ENCODE results near the gene PIK3R1.

The PIK3R1 gene

GRCh38 chr5:68333649-68334552 is 118.3 kb downstream of the PIK3R1 start:
- no peak for DNase-seq (ENCODE audit: low read depth)

GRCh38 chr5:68334553-68334886 is 119.0 kb downstream of the PIK3R1 start:
- H3K4me3 ChIP-seq (ENCODE audit: low read depth, low read length), result no peak overlapping the region
- no peak for TF ChIP-seq CTCF (IDR thresholded peaks at IDR 0.05; ENCODE audit: insufficient read depth, low read depth, low read length, missing control alignments)
- DNase-seq (ENCODE audit: low read depth), result no peak

More at GRCh38 chr5:68333649-68334552, 118.3 kb downstream of the PIK3R1 start:
- no peak for TF ChIP-seq CTCF (IDR thresholded peaks at IDR 0.05; ENCODE audit: insufficient read depth, low read depth, low read length, missing control alignments)
- no peak overlapping the region for H3K4me3 ChIP-seq (ENCODE audit: low read depth, low read length)

- no peak for TF ChIP-seq CTCF (IDR thresholded peaks at IDR 0.05; ENCODE audit: insufficient read depth, low read depth, low read length, missing control alignments)
- H3K4me3 ChIP-seq (ENCODE audit: low read depth, low read length), result no peak overlapping the region
- DNase-seq (ENCODE audit: low read depth), result no peak
Measured at GRCh38 chr5:68335075-68335474, 119.5 kb downstream of the PIK3R1 start.

- DNase-seq (ENCODE audit: low read depth), result no peak
- TF ChIP-seq CTCF (IDR thresholded peaks at IDR 0.05; ENCODE audit: insufficient read depth, low read depth, low read length, missing control alignments), result no peak
- H3K4me3 ChIP-seq (ENCODE audit: low read depth, low read length), result no peak overlapping the region
Measured at GRCh38 chr5:68336200-68336599, 120.6 kb downstream of the PIK3R1 start.

GRCh38 chr5:68337235-68337634 is 121.7 kb downstream of the PIK3R1 start:
- no peak for TF ChIP-seq CTCF (IDR thresholded peaks at IDR 0.05; ENCODE audit: insufficient read depth, low read depth, low read length, missing control alignments)

GRCh38 chr5:68339921-68340321 is 124.4 kb downstream of the PIK3R1 start:
- no peak for TF ChIP-seq CTCF (IDR thresholded peaks at IDR 0.05; ENCODE audit: insufficient read depth, low read depth, low read length, missing control alignments)
- no peak overlapping the region for H3K4me3 ChIP-seq (ENCODE audit: low read depth, low read length)
- no peak for DNase-seq (ENCODE audit: low read depth)

More at GRCh38 chr5:68337235-68337634, 121.7 kb downstream of the PIK3R1 start:
- DNase-seq (ENCODE audit: low read depth), result no peak
- no peak overlapping the region for H3K4me3 ChIP-seq (ENCODE audit: low read depth, low read length)

GRCh38 chr5:68341006-68341405 is 125.5 kb downstream of the PIK3R1 start:
- DNase-seq (ENCODE audit: low read depth), result no peak
- H3K4me3 ChIP-seq (ENCODE audit: low read depth, low read length), result no peak overlapping the region
- no peak for TF ChIP-seq CTCF (IDR thresholded peaks at IDR 0.05; ENCODE audit: insufficient read depth, low read depth, low read length, missing control alignments)
